Measurements from ENCODE around the gene PPP4R4.

GRCh38 chr14:94244182-94244581 lies 70.1 kb downstream of the PPP4R4 start:
- no peak for TF ChIP-seq CTCF (IDR thresholded peaks at IDR 0.05)
- no peak for TF ChIP-seq POLR2A (IDR thresholded peaks at IDR 0.05)
